CD14-positive monocyte (primary cell): Measurements from ENCODE around the gene LHFPL3. TPM values are rescaled to one million over a fixed set of nuclear protein-coding genes. Genes with fewer than 3 reads are reported as not detected.

ENCODE experiments used
- DNase-seq, 3 donors: peaks; one replicate each; pipeline ENCODE4 v3.0.0-alpha.2; 2011 to 2022
- H2AFZ ChIP-seq: 2 replicates; pipeline ENCODE4 v1.6.0; 2012; ENCODE audit warnings: mild to moderate bottlenecking, low read depth, low read length, inconsistent platforms; ENCODE audit not compliant: insufficient read depth, poor library complexity, severe bottlenecking
- H3K27ac ChIP-seq, 2 donors: 1 replicate in 1 of 2; 2 replicates in 1 of 2; pipeline ENCODE4 v1.5.1; 2012 to 2013; ENCODE audit warnings: low read length in 2 of 2, control low read depth in 1 of 2, inconsistent platforms in 1 of 2, low read depth in 1 of 2, mild to moderate bottlenecking in 1 of 2
- H3K27me3 ChIP-seq, 2 donors: one replicate each; pipeline versions ENCODE4 v1.6.0 to v1.6.1; 2011 to 2013; ENCODE audit warnings: low read length in 2 of 2; ENCODE audit not compliant: control insufficient read depth in 2 of 2, insufficient read depth in 2 of 2
- H3K36me3 ChIP-seq, 2 donors: replicated peaks in 1 of 2; 1 replicate in 1 of 2; 2 replicates in 1 of 2; pipeline versions ENCODE4 v1.5.1 to v1.6.1; 2012 to 2013; ENCODE audit warnings: low read length in 2 of 2, control low read depth in 1 of 2, inconsistent platforms in 1 of 2, mild to moderate bottlenecking in 1 of 2; ENCODE audit not compliant: insufficient read depth in 2 of 2, control insufficient read depth in 1 of 2
- H3K4me1 ChIP-seq, 2 donors: 1 replicate in 1 of 2; 2 replicates in 1 of 2; pipeline versions ENCODE4 v1.5.1 to v1.6.1; 2012 to 2013; ENCODE audit warnings: low read length in 2 of 2, control low read depth in 1 of 2, inconsistent platforms in 1 of 2, mild to moderate bottlenecking in 1 of 2, moderate library complexity in 1 of 2; ENCODE audit not compliant: insufficient read depth in 2 of 2, control insufficient read depth in 1 of 2
- H3K4me2 ChIP-seq: replicated peaks from 2 replicates; pipeline ENCODE3; 2012; ENCODE audit warnings: low read length, moderate library complexity, mild to moderate bottlenecking; ENCODE audit not compliant: poor library complexity, severe bottlenecking; ENCODE audit errors: extremely low read depth
- H3K4me3 ChIP-seq, 3 experiments: fragments of 200-600 bp in 1 of 3; sonication (generic) in 1 of 3; replicated peaks in 1 of 3; 1 replicate in 2 of 3; 2 replicates in 1 of 3; pipeline ENCODE4 v1.5.1; 2011 to 2013; ENCODE audit warnings: low read length in 3 of 3, mild to moderate bottlenecking in 3 of 3, control low read depth in 2 of 3, low read depth in 2 of 3, inconsistent platforms in 1 of 3, moderate library complexity in 1 of 3
- H3K79me2 ChIP-seq: 2 replicates; pipeline ENCODE4 v1.6.0; 2012; ENCODE audit warnings: mild to moderate bottlenecking, control low read depth, inconsistent platforms, low read length, moderate library complexity; ENCODE audit not compliant: insufficient read depth
- H3K9ac ChIP-seq: 2 replicates; pipeline ENCODE4 v1.6.0; 2017; ENCODE audit warnings: low read length, mild to moderate bottlenecking; ENCODE audit not compliant: insufficient read depth, poor library complexity, severe bottlenecking
- H3K9me3 ChIP-seq, 2 donors: replicated peaks in 1 of 2; 1 replicate in 1 of 2; 2 replicates in 1 of 2; pipeline versions ENCODE4 v1.5.1 to v1.6.1; 2012 to 2013; ENCODE audit warnings: low read length in 2 of 2, control low read depth in 1 of 2; ENCODE audit not compliant: control insufficient read depth in 1 of 2, insufficient read depth in 1 of 2
- H4K20me1 ChIP-seq: 2 replicates; pipeline ENCODE4 v1.6.0; 2012; ENCODE audit warnings: mild to moderate bottlenecking, low read length, control low read depth, moderate library complexity; ENCODE audit not compliant: insufficient read depth
- H3K27ac Mint-ChIP-seq, 7 donors: one replicate each; pipeline ENCODE4 v1.8.0; 2020; ENCODE audit warnings: mild to moderate bottlenecking in 7 of 7, mixed read lengths in 7 of 7, moderate library complexity in 6 of 7, inconsistent platforms in 2 of 7
- H3K27me3 Mint-ChIP-seq, 3 donors: one replicate each; pipeline ENCODE4 v1.8.0; 2021 to 2022; ENCODE audit warnings: low read depth in 3 of 3, mild to moderate bottlenecking in 3 of 3, mixed read lengths in 3 of 3, moderate library complexity in 3 of 3, inconsistent platforms in 1 of 3
- H3K36me3 Mint-ChIP-seq, 2 donors: one replicate each; pipeline ENCODE4 v1.8.0; 2020; ENCODE audit warnings: mixed read lengths in 2 of 2, inconsistent platforms in 1 of 2, mild to moderate bottlenecking in 1 of 2
- H3K4me1 Mint-ChIP-seq: one replicate; pipeline ENCODE4 v1.8.0; 2020; ENCODE audit warnings: mild to moderate bottlenecking, mixed read lengths
- H3K4me3 Mint-ChIP-seq, 2 donors: one replicate each; pipeline ENCODE4 v1.8.0; 2020; ENCODE audit warnings: mild to moderate bottlenecking in 2 of 2, mixed read lengths in 2 of 2, moderate library complexity in 1 of 2
- H3K9me3 Mint-ChIP-seq, 7 donors: one replicate each; pipeline ENCODE4 v1.8.0; 2020 to 2022; ENCODE audit warnings: mixed read lengths in 7 of 7, mild to moderate bottlenecking in 6 of 7, moderate library complexity in 6 of 7, inconsistent platforms in 2 of 7
- CTCF ChIP-seq: fragments of 200-600 bp; IDR thresholded peaks from one replicate; pipeline ENCODE4 v1.8.0; 2022; ENCODE audit warnings: antibody characterized with exemption, mild to moderate bottlenecking
- WGBS: methylation state at CpG from one replicate; pipeline ENCODE4 v1.1.5; 2013; ENCODE audit warnings: missing lambda C conversion rate; ENCODE audit not compliant: insufficient coverage; 5-methylcytosine and 5-hydroxymethylcytosine counted together
- intact Hi-C, 2 donors: fragments of 100-400 bp; cut with micrococcal nuclease; formaldehyde crosslinking; loops; one replicate each; pipeline versions ENCODE4 v1.15.0 to v1.15.1; 2023
- polyA plus RNA-seq, 3 donors: library from polyadenylated mRNA; depleted of rRNA in 1 of 3; unstranded in 2 of 3; stranded (reverse) in 1 of 3; fragments of 300-500 nt in 2 of 3; fragments of >200 nt in 1 of 3; fragmentation: Illumina TruSeq in 2 of 3; gene quantifications; 1 replicate in 2 of 3; 2 replicates in 1 of 3; pipeline ENCODE4 v1.2.3, GENCODE V29; 2012 to 2021

LHFPL3 gene
- polyA plus RNA-seq, 3 donors, result not detected

GRCh38 chr7:104629408-104629807, 301.0 kb downstream of the LHFPL3 start:
- H4K20me1 ChIP-seq, result no peaks in the 10 kb centered on the region
- Mint-ChIP-seq H3K36me3 (no peaks in the 10 kb centered on the region), H3K27me3 (no peaks in the 10 kb centered on the region), H3K9me3 (peaks cover 0 to 1% (median 0%) of the 10 kb centered on the region in 7 donors), H3K4me1 (no peaks in the 10 kb centered on the region), H3K27ac (no peak overlapping the region), H3K4me3 (no peak overlapping the region)
- H3K4me1 ChIP-seq, result no peaks in the 10 kb centered on the region
- no peak overlapping the region for H3K9ac ChIP-seq
- DNase-seq, result no peak
- no peak overlapping the region for H2AFZ ChIP-seq
- intact Hi-C loops, result no loop called here
- H3K36me3 ChIP-seq, result no peaks in the 10 kb centered on the region
- H3K27ac ChIP-seq, result no peak overlapping the region
- no CpG with 5 or more reads among the region's 1 CpG for WGBS
- TF ChIP-seq CTCF, result no peak
- H3K9me3 ChIP-seq, result no peaks in the 10 kb centered on the region
- no peak overlapping the region for H3K4me3 ChIP-seq
- no peak overlapping the region for H3K4me2 ChIP-seq
- no peaks in the 10 kb centered on the region for H3K79me2 ChIP-seq
- no peaks in the 10 kb centered on the region for H3K27me3 ChIP-seq

- no peaks in the 10 kb centered on the region for H3K4me1 Mint-ChIP-seq
- no peak overlapping the region for H3K4me3 ChIP-seq
Observed at GRCh38 chr7:104640506-104640905, 312.1 kb downstream of the LHFPL3 start.

More at GRCh38 chr7:104640506-104640905, 312.1 kb downstream of the LHFPL3 start:
- 93% methylated on average over 3 of the region's 4 CpGs for WGBS
- no peak for DNase-seq
- Mint-ChIP-seq H3K27ac (no peak overlapping the region), H3K4me3 (no peak overlapping the region), H3K9me3 (no peaks in the 10 kb centered on the region), H3K27me3 (peaks cover 3 to 6% (median 5%) of the 10 kb centered on the region in 3 donors), H3K36me3 (no peaks in the 10 kb centered on the region)
- no peaks in the 10 kb centered on the region for H3K9me3 ChIP-seq
- H3K36me3 ChIP-seq, result no peaks in the 10 kb centered on the region
- no peaks in the 10 kb centered on the region for H4K20me1 ChIP-seq
- no peaks in the 10 kb centered on the region for H3K79me2 ChIP-seq
- no peaks in the 10 kb centered on the region for H3K27me3 ChIP-seq
- intact Hi-C loops, result no loop called here
- H3K4me1 ChIP-seq, result no peaks in the 10 kb centered on the region
- H2AFZ ChIP-seq, result no peak overlapping the region
- H3K9ac ChIP-seq, result no peak overlapping the region
- TF ChIP-seq CTCF, result no peak
- H3K4me2 ChIP-seq, result no peak overlapping the region
- H3K27ac ChIP-seq, result no peak overlapping the region
